H1 (cell line): ENCODE measurements around the gene GLUL. TPM values are rescaled to one million over a fixed set of nuclear protein-coding genes. Genes with fewer than 3 reads are reported as not detected.

ENCODE experiments used
- CTCF ChIA-PET: fragments of 300-600 bp; sonication (Branson Sonifier 250); formaldehyde crosslinking; loops from one replicate; lab custom pipeline; 2021; ENCODE audit not compliant: partially characterized antibody; lab: Charles Lee
- POLR2A ChIA-PET: fragments of 300-600 bp; sonication (Branson Sonifier 250); formaldehyde crosslinking; loops from one replicate; lab custom pipeline; 2021; ENCODE audit warnings: inconsistent platforms; ENCODE audit not compliant: partially characterized antibody; lab: Charles Lee
- DNase-seq, 2 experiments: peaks; one replicate each; pipeline versions ENCODE4 v3.0.0 to v3.0.0-alpha.2; 2010 to 2022; ENCODE audit warnings: low spot score in 2 of 2, low read depth in 1 of 2, mixed read lengths in 1 of 2
- FAIRE-seq: peaks from 2 replicates; lab custom pipeline; 2011; peaks lifted over from hg19 to GRCh38; lab: Jason Lieb, UNC
- H2AFZ ChIP-seq: 2 replicates; pipeline ENCODE4 v1.8.1; 2012; ENCODE audit warnings: low read length, inconsistent platforms
- H2AK5ac ChIP-seq: 2 replicates; pipeline ENCODE4 v1.6.1; 2013; ENCODE audit warnings: low read depth, low read length
- H2BK120ac ChIP-seq: replicated peaks from 2 replicates; pipeline ENCODE3; 2013; ENCODE audit warnings: low read depth, low read length, inconsistent platforms
- H2BK12ac ChIP-seq: 2 replicates; pipeline ENCODE4 v1.6.1; 2013; ENCODE audit warnings: low read depth, low read length
- H2BK15ac ChIP-seq: 2 replicates; pipeline ENCODE4 v1.6.1; 2013; ENCODE audit warnings: low read length
- H2BK20ac ChIP-seq: 2 replicates; pipeline ENCODE4 v1.6.1; 2013; ENCODE audit warnings: low read length
- H2BK5ac ChIP-seq: 2 replicates; pipeline ENCODE4 v1.6.1; 2013; ENCODE audit warnings: low read depth, low read length
- H3K14ac ChIP-seq: 2 replicates; pipeline ENCODE4 v1.6.1; 2013; ENCODE audit warnings: inconsistent platforms; ENCODE audit not compliant: insufficient read length
- H3K18ac ChIP-seq: 2 replicates; pipeline ENCODE4 v1.6.1; 2013; ENCODE audit warnings: low read length; ENCODE audit errors: extremely low read depth
- H3K23ac ChIP-seq: 2 replicates; pipeline ENCODE4 v1.6.1; 2013; ENCODE audit warnings: inconsistent platforms; ENCODE audit not compliant: insufficient read length
- H3K23me2 ChIP-seq: 2 replicates; pipeline ENCODE4 v1.6.1; 2013; ENCODE audit warnings: low read depth, low read length
- H3K27ac ChIP-seq: 2 replicates; pipeline ENCODE4 v1.6.1; 2011; ENCODE audit warnings: low read depth, low read length, inconsistent platforms
- H3K27me3 ChIP-seq, 4 experiments: replicated peaks in 1 of 4; 1 replicate in 1 of 4; 2 replicates in 3 of 4; pipeline versions ENCODE4 v1.6.1 to v1.8.1; 2011 to 2013; ENCODE audit warnings: low read length in 3 of 4, mild to moderate bottlenecking in 3 of 4, inconsistent platforms in 2 of 4, mixed read lengths in 2 of 4, moderate library complexity in 1 of 4; ENCODE audit not compliant: control insufficient read depth in 3 of 4, insufficient read depth in 3 of 4; ENCODE audit errors: extremely low read depth in 1 of 4
- H3K36me3 ChIP-seq, 4 experiments: 2 replicates each; pipeline versions ENCODE4 v1.6.1 to v1.8.1; 2011 to 2013; ENCODE audit warnings: mild to moderate bottlenecking in 4 of 4, low read length in 3 of 4, moderate library complexity in 2 of 4, control low read depth in 1 of 4, inconsistent platforms in 1 of 4; ENCODE audit not compliant: insufficient read depth in 4 of 4, control insufficient read depth in 2 of 4
- H3K4ac ChIP-seq: replicated peaks from 2 replicates; pipeline ENCODE3; 2013; ENCODE audit warnings: low read length, low read depth, mixed read lengths, inconsistent platforms; ENCODE audit not compliant: insufficient read length
- H3K4me1 ChIP-seq, 4 experiments: replicated peaks in 1 of 4; 1 replicate in 1 of 4; 2 replicates in 3 of 4; pipeline versions ENCODE4 v1.6.1 to v1.8.1; 2011 to 2013; ENCODE audit warnings: low read length in 3 of 4, inconsistent platforms in 2 of 4, mixed read lengths in 1 of 4; ENCODE audit not compliant: insufficient read depth in 4 of 4, control insufficient read depth in 3 of 4
- H3K4me2 ChIP-seq, 2 experiments: 2 replicates each; pipeline versions ENCODE4 v1.6.1 to v1.8.1; 2011 to 2013; ENCODE audit warnings: low read depth in 2 of 2, low read length in 2 of 2, control low read depth in 1 of 2, inconsistent platforms in 1 of 2, mild to moderate bottlenecking in 1 of 2; ENCODE audit not compliant: insufficient read depth in 1 of 2
- H3K4me3 ChIP-seq, 4 experiments: fragments of 200-600, 300-600 bp in 1 of 4; sonication (generic), shearing (Covaris generic), sonication (Bioruptor Twin) in 1 of 4; 2 replicates each; pipeline versions ENCODE4 v1.5.1 to v1.8.1; 2011 to 2016; ENCODE audit warnings: low read length in 4 of 4, low read depth in 3 of 4, control low read depth in 2 of 4, inconsistent platforms in 2 of 4, mild to moderate bottlenecking in 2 of 4, mixed read lengths in 1 of 4, moderate library complexity in 1 of 4; ENCODE audit not compliant: insufficient read depth in 2 of 4; ENCODE audit errors: extremely low read depth in 1 of 4
- H3K56ac ChIP-seq: replicated peaks from 2 replicates; pipeline ENCODE3; 2013; ENCODE audit warnings: low read depth, mild to moderate bottlenecking, mixed read lengths, low read length, inconsistent platforms; ENCODE audit not compliant: insufficient read length
- H3K79me1 ChIP-seq: 2 replicates; pipeline ENCODE4 v1.6.1; 2013; ENCODE audit warnings: low read depth, low read length, control low read depth
- H3K79me2 ChIP-seq, 2 experiments: 2 replicates each; pipeline versions ENCODE4 v1.6.1 to v1.8.1; 2012 to 2013; ENCODE audit warnings: low read length in 2 of 2, mild to moderate bottlenecking in 2 of 2, inconsistent platforms in 1 of 2; ENCODE audit not compliant: insufficient read depth in 2 of 2, control insufficient read depth in 1 of 2
- H3K9ac ChIP-seq, 4 experiments: replicated peaks in 1 of 4; 1 replicate in 1 of 4; 2 replicates in 3 of 4; pipeline versions ENCODE4 v1.6.1 to v1.8.1; 2011 to 2013; ENCODE audit warnings: low read depth in 3 of 4, low read length in 3 of 4, control low read depth in 2 of 4, mild to moderate bottlenecking in 2 of 4, moderate library complexity in 2 of 4, inconsistent platforms in 1 of 4; ENCODE audit errors: extremely low read depth in 1 of 4
- H3K9me3 ChIP-seq, 2 experiments: 2 replicates each; pipeline versions ENCODE4 v1.6.1 to v1.8.1; 2012 to 2013; ENCODE audit warnings: mild to moderate bottlenecking in 2 of 2, moderate library complexity in 2 of 2, control low read depth in 1 of 2, inconsistent platforms in 1 of 2, low read depth in 1 of 2, low read length in 1 of 2, mixed read lengths in 1 of 2; ENCODE audit not compliant: insufficient read depth in 2 of 2
- H4K20me1 ChIP-seq, 2 experiments: replicated peaks in 1 of 2; 2 replicates each; pipeline versions ENCODE3 to v1.8.1; 2011 to 2013; ENCODE audit warnings: inconsistent platforms in 2 of 2, low read length in 2 of 2, mild to moderate bottlenecking in 1 of 2; ENCODE audit not compliant: insufficient read depth in 2 of 2, control insufficient read depth in 1 of 2
- H4K5ac ChIP-seq: 2 replicates; pipeline ENCODE4 v1.6.1; 2013; ENCODE audit warnings: low read length, low read depth, mixed read lengths, inconsistent platforms; ENCODE audit not compliant: insufficient read length
- H4K8ac ChIP-seq: 2 replicates; pipeline ENCODE4 v1.8.0; 2013; ENCODE audit warnings: mild to moderate bottlenecking, moderate library complexity, low read length, inconsistent platforms; ENCODE audit not compliant: insufficient read depth; ENCODE audit errors: extremely low read depth
- H4K91ac ChIP-seq: replicated peaks from 2 replicates; pipeline ENCODE3; 2013; ENCODE audit warnings: low read length, mixed read lengths, inconsistent platforms; ENCODE audit not compliant: insufficient read length
- KDM1A ChIP-seq: fragments of 200-600, 300-600 bp; sonication (generic); IDR thresholded peaks from 2 replicates; pipeline ENCODE4 v1.7.1; 2016; ENCODE audit warnings: mild to moderate bottlenecking, low read length, borderline replicate concordance
- POLR2AphosphoS5 ChIP-seq: IDR thresholded peaks from 2 replicates; pipeline ENCODE4 v1.6.1; 2011; ENCODE audit warnings: low read depth, low read length
- RFX5 ChIP-seq: IDR thresholded peaks from 2 replicates; pipeline ENCODE4 v1.6.1; 2011; ENCODE audit warnings: low read depth, low read length, improper control_type of control experiment, borderline replicate concordance
- SIRT6 ChIP-seq: IDR thresholded peaks from one replicate; pipeline ENCODE4 v1.7.1; 2012; ENCODE audit warnings: low read length, inconsistent platforms
- WGBS, 2 experiments: shearing (Covaris generic) in 1 of 2; methylation state at CpG; one replicate each; pipeline versions ENCODE4 v1.1.6 to v1.1.7; 2013 to 2015; ENCODE audit warnings: low lambda C conversion rate in 2 of 2, mixed read lengths in 2 of 2, inconsistent platforms in 1 of 2, low coverage in 1 of 2, missing lambda C conversion rate in 1 of 2; ENCODE audit not compliant: insufficient replicate concordance in 2 of 2, insufficient coverage in 1 of 2, insufficient read length in 1 of 2; ENCODE audit errors: extremely low coverage in 1 of 2, missing lambda C conversion rate in 1 of 2; 5-methylcytosine and 5-hydroxymethylcytosine counted together
- polyA plus RNA-seq, 7 experiments: library from polyadenylated mRNA; depleted of rRNA in 3 of 7; stranded (reverse) in 5 of 7; unstranded in 2 of 7; fragments of >200 nt in 5 of 7; fragments of 200-250 nt in 2 of 7; gene quantifications; 1 replicate in 5 of 7; 2 replicates in 1 of 7; 4 replicates in 1 of 7; pipeline versions ENCODE4 v1.2.1 to v1.2.3, GENCODE V29; 2011 to 2013; ENCODE audit warnings: missing spikeins in 2 of 7, mixed read lengths in 2 of 7
- total RNA-seq: library from RNA; stranded (reverse); fragmentation: NEBNext Ultra II Directional; extraction: Animal tissue kit (Norgen Biotek cat#: 25700); gene quantifications from 2 replicates; pipeline ENCODE4 v1.2.1, GENCODE V29; 2021

GLUL gene
- total and polyA plus RNA-seq, 2 of the 8 experiments (the other 6 are each of a cell fraction or from before 2014, with no cell fraction given) = 261 to 453 TPM

GRCh38 chr1:182370532-182370931 lies 21.1 kb downstream of the GLUL start:
- H3K27me3 ChIP-seq = no peaks in the 10 kb centered on the region
- H4K8ac ChIP-seq = no peak overlapping the region
- H3K9me3 ChIP-seq = no peaks in the 10 kb centered on the region
- H3K56ac ChIP-seq = no peak overlapping the region
- no peak overlapping the region for H2BK12ac ChIP-seq
- no peaks in the 10 kb centered on the region for H3K23me2 ChIP-seq
- WGBS, 2 experiments = 51% methylated on average over 3 of the region's 3 CpGs; no CpG with 5 or more reads in 1 of the 2 experiments
- H3K14ac ChIP-seq = no peak overlapping the region
- no peak overlapping the region for H3K9ac ChIP-seq
- no peaks in the 10 kb centered on the region for H4K20me1 ChIP-seq
- H3K23ac ChIP-seq = no peak overlapping the region
- no peak overlapping the region for H3K4me3 ChIP-seq
- no peak overlapping the region for H2BK5ac ChIP-seq
- no peak overlapping the region for H2AK5ac ChIP-seq
- H3K4me1 ChIP-seq = no peaks in the 10 kb centered on the region
- TF ChIP-seq POLR2AphosphoS5 = no peak
- no peak for TF ChIP-seq KDM1A
- TF ChIP-seq RFX5 = no peak
- TF ChIP-seq SIRT6 = no peak
- no peak overlapping the region for H4K5ac ChIP-seq
- DNase-seq = no peak
- no peak overlapping the region for H2AFZ ChIP-seq
- H3K4ac ChIP-seq = no peak overlapping the region
- no peak overlapping the region for H2BK15ac ChIP-seq
- H3K79me2 ChIP-seq = no peaks in the 10 kb centered on the region
- no peak for FAIRE-seq
- POLR2A ChIA-PET = interaction anchor here (0.6 to 2.2 kb wide), 5 partner anchors 9 to 22 kb away, joined by 3 to 12 read pairs (median 4); no protein-coding TSS in a partner anchor
- H3K36me3 ChIP-seq = no peaks in the 10 kb centered on the region
- no peak overlapping the region for H4K91ac ChIP-seq
- H3K79me1 ChIP-seq = no peaks in the 10 kb centered on the region
- no peak overlapping the region for H3K4me2 ChIP-seq
- CTCF ChIA-PET = interaction anchor here (0.9 to 2.0 kb wide), 5 partner anchors 9 to 284 kb away, joined by 3 to 5 read pairs (median 3); no protein-coding TSS in a partner anchor
- H3K27ac ChIP-seq = no peak overlapping the region
- H2BK120ac ChIP-seq = no peak overlapping the region
- no peak overlapping the region for H3K18ac ChIP-seq
- H2BK20ac ChIP-seq = no peak overlapping the region
